Activated CD4-positive, alpha-beta T cell treated with anti-CD3 and anti-CD28 coated beads for 36 hours (primary cell): ENCODE results near the gene TMEM212. TPM values are rescaled to one million over a fixed set of nuclear protein-coding genes. Genes with fewer than 3 reads are reported as not detected.
A peak's percentile ranks its signal among the peaks of the same experiment; 100 is the strongest.

Source experiments
- ATAC-seq: fragments of 200-7000 bp; cut with Tn5 transposase; one replicate; pipeline ENCODE4 v1.10.0; 2021; ENCODE audit warnings: mild to moderate bottlenecking, moderate library complexity
- CTCF ChIA-PET: fragments of 350-600 bp; sonication (Branson Sonifier 250); formaldehyde crosslinking; loops from one replicate; lab custom pipeline; 2021; ENCODE audit warnings: antibody characterized with exemption; lab: Charles Lee
- POLR2A ChIA-PET: fragments of 350-600 bp; sonication (Branson Sonifier 250); formaldehyde crosslinking; loops from one replicate; lab custom pipeline; 2021; ENCODE audit warnings: antibody characterized with exemption, inconsistent platforms; lab: Charles Lee
- DNase-seq: peaks from one replicate; pipeline ENCODE4 v3.0.0-alpha.2; 2020
- H3K27ac Mint-ChIP-seq: one replicate; pipeline ENCODE4 v1.8.0; 2021; ENCODE audit warnings: mixed read lengths
- H3K27me3 Mint-ChIP-seq: one replicate; pipeline ENCODE4 v1.8.0; 2021; ENCODE audit warnings: mixed read lengths
- H3K36me3 Mint-ChIP-seq: one replicate; pipeline ENCODE4 v1.8.0; 2021; ENCODE audit warnings: low read depth, mixed read lengths
- H3K4me1 Mint-ChIP-seq: one replicate; pipeline ENCODE4 v1.8.0; 2021; ENCODE audit warnings: mixed read lengths
- H3K4me3 Mint-ChIP-seq: one replicate; pipeline ENCODE4 v1.8.0; 2021; ENCODE audit warnings: mild to moderate bottlenecking, moderate library complexity, mixed read lengths
- H3K9me3 Mint-ChIP-seq: one replicate; pipeline ENCODE4 v1.8.0; 2021; ENCODE audit warnings: low read depth, mixed read lengths
- intact Hi-C, 2 experiments: fragments of 100-400 bp; cut with DNase I in 1 of 2; cut with micrococcal nuclease in 1 of 2; formaldehyde crosslinking; loops; one replicate each; pipeline versions ENCODE4 v1.14.2 to v1.15.1; 2022 to 2024; cut with DNase I, micrococcal nuclease
- total RNA-seq, 2 experiments: library from RNA; stranded (reverse); gene quantifications; one replicate each; pipeline ENCODE4 v1.2.3, GENCODE V29; 2021

TMEM212 gene
- total RNA-seq, 2 experiments from 2014 or later = not detected

DNA sequence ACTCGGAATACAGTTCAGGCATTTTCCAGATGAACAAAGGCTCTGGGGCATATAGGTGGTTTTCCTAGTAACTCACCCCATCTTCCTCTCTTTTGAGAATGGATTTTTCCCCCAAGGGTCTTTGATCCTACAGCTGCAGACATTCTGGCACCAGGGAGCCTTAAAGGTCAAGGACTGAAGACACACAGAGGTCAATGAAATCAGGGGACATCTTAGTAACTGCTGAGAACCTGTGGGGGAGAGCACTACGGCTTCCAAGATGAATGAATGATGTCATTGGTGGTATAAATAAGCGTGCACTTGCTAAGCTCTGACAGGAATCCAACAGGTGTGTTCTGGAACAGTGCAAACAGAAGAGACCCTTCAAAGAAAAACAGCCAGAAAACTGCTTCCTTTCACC, 36.3 kb downstream of the TMEM212 start:
- DNase-seq (no peak), ATAC-seq (no peak)
- CTCF ChIA-PET = interaction anchor here (1.1 kb wide), 1 partner anchor 11 kb away, joined by 3 read pairs; no protein-coding TSS in a partner anchor
- Mint-ChIP-seq H3K4me3 (no peak overlapping the region), H3K9me3 (no peaks in the 10 kb centered on the region), H3K27ac (no peak overlapping the region), H3K4me1 (peaks cover 9% of the 10 kb centered on the region), H3K27me3 (peaks cover 8% of the 10 kb centered on the region), H3K36me3 (no peaks in the 10 kb centered on the region)
- POLR2A ChIA-PET = no interaction called here
- intact Hi-C loops = no loop called here

GRCh38 chr3:171880101-171880870, 37.1 kb downstream of the TMEM212 start:
- Mint-ChIP-seq H3K36me3 (no peaks in the 10 kb centered on the region), H3K9me3 (no peaks in the 10 kb centered on the region), H3K27me3 (peaks cover 7% of the 10 kb centered on the region), H3K4me1 (peaks cover 9% of the 10 kb centered on the region), H3K4me3 (no peak overlapping the region), H3K27ac (no peak overlapping the region)
- no peak for ATAC-seq
- ChIA-PET POLR2A (no interaction called here), CTCF (interaction anchor here (0.7 to 1.1 kb wide), 2 partner anchors 12 to 187 kb away, joined by 3 read pairs; no protein-coding TSS in a partner anchor)
- DNase-seq = no peak
- intact Hi-C loops = no loop called here

DNA sequence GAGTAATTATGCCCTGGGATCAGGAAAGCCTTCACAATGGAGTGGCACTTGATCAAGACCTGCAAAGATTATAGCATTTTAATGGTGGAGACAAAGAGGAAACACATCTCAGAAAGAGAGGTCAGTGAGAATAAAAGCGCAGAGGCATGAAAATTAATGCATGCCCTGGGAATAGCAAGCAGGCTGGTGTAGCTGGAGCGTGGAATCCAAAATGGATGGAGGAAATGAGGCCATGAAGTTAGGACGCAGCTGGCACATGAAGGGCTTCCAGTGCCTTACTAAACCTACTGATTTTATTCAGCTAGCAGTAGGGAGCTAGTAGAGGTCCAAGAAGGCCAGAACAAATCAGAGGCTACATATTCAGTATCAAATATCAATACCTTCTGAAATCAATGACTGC, 38.1 kb downstream of the TMEM212 start:
- POLR2A ChIA-PET = no interaction called here
- H3K27ac Mint-ChIP-seq = no peak overlapping the region
- DNase-seq (no peak), ATAC-seq (no peak)
- CTCF ChIA-PET = interaction anchor here (0.7 to 1.1 kb wide), 2 partner anchors 16 to 186 kb away, joined by 3 to 4 read pairs; no protein-coding TSS in a partner anchor
- no peaks in the 10 kb centered on the region for H3K9me3 Mint-ChIP-seq
- no peak overlapping the region for H3K4me3 Mint-ChIP-seq
- no peaks in the 10 kb centered on the region for H3K36me3 Mint-ChIP-seq
- intact Hi-C loops = no loop called here
- peaks cover 6% of the 10 kb centered on the region for H3K4me1 Mint-ChIP-seq
- H3K27me3 Mint-ChIP-seq = peaks cover 7% of the 10 kb centered on the region

GRCh38 chr3:171883257-171883892, 40.2 kb downstream of the TMEM212 start:
- CTCF ChIA-PET = interaction anchor here (1.5 to 1.6 kb wide), 2 partner anchors 12 to 42 kb away, joined by 3 to 4 read pairs; no protein-coding TSS in a partner anchor
- no peaks in the 10 kb centered on the region for H3K36me3 Mint-ChIP-seq

DNA sequence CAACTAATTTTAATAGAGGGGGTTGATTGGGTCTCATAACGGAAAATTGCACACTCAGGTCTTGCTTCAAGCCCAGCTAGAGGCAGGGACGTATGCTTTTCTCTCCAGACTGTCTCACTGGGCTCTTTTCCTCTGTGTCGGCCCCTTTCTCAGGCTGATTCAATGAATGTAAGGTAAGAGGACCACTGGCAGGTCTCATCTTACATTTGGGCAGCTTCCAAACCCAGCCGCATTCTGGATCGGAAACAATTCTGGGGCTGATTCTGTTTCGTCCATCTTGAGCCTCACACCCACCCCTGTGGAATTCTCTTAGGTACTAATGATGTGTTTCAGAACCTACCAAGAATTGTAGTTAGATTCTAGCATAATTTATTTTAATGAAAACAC, 40.7 kb downstream of the TMEM212 start:
- ChIA-PET POLR2A (no interaction called here), CTCF (interaction anchor here (1.6 kb wide), 1 partner anchor 43 kb away, joined by 4 read pairs; no protein-coding TSS in a partner anchor)
- ATAC-seq (no peak), DNase-seq (no peak)
- H3K4me3 Mint-ChIP-seq = no peak overlapping the region
- intact Hi-C loops = no loop called here
- no peaks in the 10 kb centered on the region for H3K36me3 Mint-ChIP-seq
- peaks cover 6% of the 10 kb centered on the region for H3K27me3 Mint-ChIP-seq
- H3K27ac Mint-ChIP-seq = no peak overlapping the region
- H3K4me1 Mint-ChIP-seq = no peaks in the 10 kb centered on the region
- H3K9me3 Mint-ChIP-seq = no peaks in the 10 kb centered on the region

More at GRCh38 chr3:171883257-171883892, 40.2 kb downstream of the TMEM212 start:
- Mint-ChIP-seq H3K4me3 (no peak overlapping the region), H3K27me3 (peaks cover 7% of the 10 kb centered on the region), H3K9me3 (no peaks in the 10 kb centered on the region), H3K27ac (no peak overlapping the region), H3K4me1 (no peaks in the 10 kb centered on the region)
- DNase-seq (no peak), ATAC-seq (no peak)
- POLR2A ChIA-PET = no interaction called here
- intact Hi-C loops = no loop called here

DNA sequence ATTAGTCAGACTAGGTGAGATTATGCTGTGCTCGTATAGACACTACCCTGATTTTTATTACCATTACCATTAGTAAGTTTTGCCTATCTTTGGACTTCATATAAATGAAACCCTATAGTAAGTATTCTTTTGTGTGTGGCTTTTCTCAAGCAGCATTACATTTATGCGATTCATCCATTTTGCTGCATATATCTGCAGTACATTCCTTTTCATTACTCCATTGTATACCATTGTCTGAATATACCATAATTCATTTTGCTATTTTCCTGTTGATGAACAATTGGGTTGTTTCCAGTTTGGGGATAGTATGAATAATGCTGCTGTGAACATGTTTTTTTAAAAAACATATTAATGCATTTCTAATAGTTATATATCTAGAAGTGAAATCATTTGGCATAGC, 45.3 kb downstream of the TMEM212 start:
- Mint-ChIP-seq H3K27me3 (peaks cover 13% of the 10 kb centered on the region), H3K4me1 (peaks cover 8% of the 10 kb centered on the region), H3K9me3 (no peaks in the 10 kb centered on the region), H3K4me3 (no peak overlapping the region), H3K36me3 (no peaks in the 10 kb centered on the region), H3K27ac (no peak overlapping the region)
- no peak for ATAC-seq
- DNase-seq = no peak
- CTCF ChIA-PET = interaction anchor here (0.7 kb wide), 1 partner anchor 64 kb away, joined by 3 read pairs; no protein-coding TSS in a partner anchor
- POLR2A ChIA-PET = interaction anchor here (0.6 kb wide), 1 partner anchor 82 kb away, joined by 3 read pairs; no protein-coding TSS in a partner anchor
- intact Hi-C loops = no loop called here

DNA sequence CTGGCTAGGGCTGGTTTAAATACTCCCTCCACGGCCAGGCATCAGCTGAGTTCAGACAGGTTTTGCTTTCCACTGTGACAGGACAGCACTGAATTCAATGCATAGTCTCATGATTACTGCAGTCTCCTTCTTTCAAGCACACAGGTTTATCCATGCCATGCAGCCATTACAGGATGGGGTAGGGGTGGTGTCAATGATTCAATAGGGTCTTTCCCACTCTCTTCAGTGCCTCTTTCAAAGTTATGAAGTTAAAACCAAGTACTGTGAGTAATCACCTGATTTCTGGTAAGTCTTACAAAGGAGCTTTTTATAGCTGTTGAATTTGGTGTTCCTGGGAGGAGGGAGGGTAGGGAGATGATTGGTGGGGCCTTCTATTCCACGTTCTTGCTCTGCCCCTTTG, 47.2 kb downstream of the TMEM212 start:
- intact Hi-C loops = no loop called here
- no peaks in the 10 kb centered on the region for H3K9me3 Mint-ChIP-seq
- H3K27me3 Mint-ChIP-seq = peaks cover 15% of the 10 kb centered on the region
- no peak overlapping the region for H3K4me3 Mint-ChIP-seq
- ATAC-seq = peak; percentile 90
- peak overlapping the region; percentile 23 for H3K27ac Mint-ChIP-seq
- no peaks in the 10 kb centered on the region for H3K36me3 Mint-ChIP-seq
- DNase-seq = peak; percentile 12
- peaks cover 8% of the 10 kb centered on the region for H3K4me1 Mint-ChIP-seq
- CTCF ChIA-PET = interaction anchor here (1.0 kb wide), 1 partner anchor 105 kb away, joined by 3 read pairs; no protein-coding TSS in a partner anchor
- POLR2A ChIA-PET = no interaction called here

DNA sequence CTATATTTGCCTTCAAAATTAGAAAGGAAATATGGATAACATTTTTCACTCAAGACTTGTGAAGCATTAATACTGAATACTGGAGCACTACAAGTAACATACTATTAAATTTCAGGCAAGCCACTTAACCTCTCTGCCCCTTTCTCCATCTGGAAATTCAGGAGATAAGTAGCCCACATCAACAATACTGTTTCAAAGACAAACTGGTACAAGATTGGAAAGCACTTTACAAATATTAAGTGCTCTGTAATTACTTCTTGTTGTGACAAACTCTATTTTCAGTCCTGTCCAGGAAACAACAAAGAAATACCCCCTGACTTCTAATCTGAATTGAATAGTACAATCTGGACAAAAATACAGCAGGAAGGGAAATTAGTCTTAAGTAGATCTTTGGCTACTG, 49.3 kb downstream of the TMEM212 start:
- H3K27me3 Mint-ChIP-seq = peaks cover 14% of the 10 kb centered on the region
- peaks cover 8% of the 10 kb centered on the region for H3K4me1 Mint-ChIP-seq
- DNase-seq = no peak
- H3K36me3 Mint-ChIP-seq = no peaks in the 10 kb centered on the region
- no peaks in the 10 kb centered on the region for H3K9me3 Mint-ChIP-seq
- no peak overlapping the region for H3K4me3 Mint-ChIP-seq
- no peak overlapping the region for H3K27ac Mint-ChIP-seq
- ChIA-PET POLR2A (no interaction called here), CTCF (no interaction called here)
- intact Hi-C loops = no loop called here
- ATAC-seq = no peak

DNA sequence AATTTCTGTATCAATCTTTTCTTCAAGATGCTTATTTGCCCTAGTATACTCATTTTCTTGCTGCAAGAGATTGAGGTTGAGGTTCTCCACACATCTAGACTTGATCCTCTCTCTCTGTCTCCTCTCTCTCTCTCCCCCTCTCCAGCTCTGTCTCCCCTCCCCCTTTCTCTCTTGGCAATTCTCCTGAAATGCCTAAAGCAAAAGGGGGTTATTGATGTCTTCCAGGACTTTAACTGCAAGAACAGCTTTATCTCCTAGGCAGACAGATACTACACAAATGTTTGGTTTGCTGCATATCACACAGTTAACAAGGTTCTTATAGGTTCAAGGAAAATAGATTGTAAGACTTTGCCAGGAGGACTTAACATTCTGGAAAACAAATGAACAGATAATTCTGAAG, 52.1 kb downstream of the TMEM212 start:
- Mint-ChIP-seq H3K36me3 (no peaks in the 10 kb centered on the region), H3K9me3 (no peaks in the 10 kb centered on the region), H3K27ac (no peak overlapping the region), H3K4me1 (peaks cover 6% of the 10 kb centered on the region), H3K4me3 (no peak overlapping the region), H3K27me3 (peaks cover 14% of the 10 kb centered on the region)
- CTCF ChIA-PET = interaction anchor here (1.5 kb wide), 1 partner anchor 12 kb away, joined by 3 read pairs; no protein-coding TSS in a partner anchor
- POLR2A ChIA-PET = no interaction called here
- ATAC-seq = no peak
- no peak for DNase-seq
- intact Hi-C loops = no loop called here

DNA sequence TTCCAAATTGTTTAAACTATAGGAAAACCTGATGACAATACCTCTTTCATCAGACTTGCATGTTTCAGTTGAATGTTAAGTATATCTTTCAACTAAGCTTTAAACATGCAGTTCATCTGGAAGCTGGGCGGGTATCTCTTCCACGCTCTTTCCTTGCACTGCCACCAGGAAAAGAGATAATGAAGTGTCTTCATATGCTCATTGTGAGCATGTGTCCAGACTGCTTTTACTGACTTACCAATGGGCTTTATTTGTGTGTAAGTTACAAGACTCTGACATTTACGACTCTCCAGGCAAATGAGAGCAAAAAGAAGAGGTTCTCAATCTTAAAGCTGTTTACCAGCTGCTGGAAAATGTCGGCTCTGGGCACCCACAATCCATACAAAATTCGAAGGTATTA, 52.8 kb downstream of the TMEM212 start:
- no peak for ATAC-seq
- ChIA-PET POLR2A (no interaction called here), CTCF (interaction anchor here (1.5 kb wide), 1 partner anchor 13 kb away, joined by 3 read pairs; no protein-coding TSS in a partner anchor)
- no peak overlapping the region for H3K4me3 Mint-ChIP-seq
- no peaks in the 10 kb centered on the region for H3K9me3 Mint-ChIP-seq
- no peaks in the 10 kb centered on the region for H3K4me1 Mint-ChIP-seq
- no peak for DNase-seq
- intact Hi-C loops = no loop called here
- no peaks in the 10 kb centered on the region for H3K36me3 Mint-ChIP-seq
- H3K27ac Mint-ChIP-seq = no peak overlapping the region
- peaks cover 15% of the 10 kb centered on the region for H3K27me3 Mint-ChIP-seq

DNA sequence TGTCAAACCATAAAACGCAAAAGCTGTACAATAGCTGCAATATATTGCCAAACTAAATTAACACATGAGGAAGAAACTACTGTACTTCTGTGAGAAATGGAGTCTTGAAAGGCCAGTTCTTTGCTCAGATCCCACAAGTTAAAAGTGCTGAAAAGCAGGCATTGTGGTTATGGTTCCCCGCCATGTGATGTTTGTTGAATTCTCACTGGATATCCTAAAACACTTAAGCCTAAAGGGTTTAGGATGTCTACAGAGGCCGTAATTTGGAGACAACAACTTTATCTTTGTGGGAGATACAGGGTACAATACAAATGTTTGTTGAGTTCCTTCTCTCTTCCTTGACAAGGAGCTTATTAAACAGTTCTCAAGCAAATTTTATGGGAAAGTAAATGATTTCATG, 53.2 kb downstream of the TMEM212 start:
- no peaks in the 10 kb centered on the region for H3K4me1 Mint-ChIP-seq
- CTCF ChIA-PET = interaction anchor here (1.5 kb wide), 1 partner anchor 13 kb away, joined by 3 read pairs; no protein-coding TSS in a partner anchor
- POLR2A ChIA-PET = no interaction called here
- no peak overlapping the region for H3K27ac Mint-ChIP-seq
- no peak for DNase-seq
- no peak overlapping the region for H3K4me3 Mint-ChIP-seq
- no peaks in the 10 kb centered on the region for H3K36me3 Mint-ChIP-seq
- H3K9me3 Mint-ChIP-seq = no peaks in the 10 kb centered on the region
- H3K27me3 Mint-ChIP-seq = peaks cover 19% of the 10 kb centered on the region
- no peak for ATAC-seq
- intact Hi-C loops = no loop called here
